Measurements from ENCODE around the gene EPHX1. TPM values are rescaled to one million over a fixed set of nuclear protein-coding genes. Genes with fewer than 3 reads are reported as not detected.

EPHX1 gene
- total RNA-seq, 1 donor from 2014 or later, result 26.5 TPM

Other genes starting within 250 kb of the EPHX1 start
- gene ENAH, start 157.0 kb upstream of the EPHX1 start, total RNA-seq, result 107 TPM
- gene SRP9, start 32.3 kb upstream of the EPHX1 start, total RNA-seq, result 249 TPM
- gene TMEM63A, start 72.3 kb downstream of the EPHX1 start, total RNA-seq, result 39.3 TPM
- gene LEFTY1, start 79.0 kb downstream of the EPHX1 start, total RNA-seq, result not detected
- gene PYCR2, start 114.1 kb downstream of the EPHX1 start, total RNA-seq, result 22.1 TPM
- gene LEFTY2, start 131.1 kb downstream of the EPHX1 start, total RNA-seq, result 2.6 TPM
- gene SDE2, start 189.2 kb downstream of the EPHX1 start, total RNA-seq, result 39.7 TPM

Data from tongue (tissue), 1 donor.